Endothelial cell of umbilical vein (primary cell): ENCODE measurements around the gene SLAMF8. TPM values are rescaled to one million over a fixed set of nuclear protein-coding genes. Genes with fewer than 3 reads are reported as not detected.

ENCODE experiments used
- BruUV-seq: library from RNA; stranded (reverse); fragments of 400-500 nt; replicated peaks from 2 replicates; lab custom pipeline; 2021; lab: Mats Ljungman, UMichigan
- CTCF ChIA-PET: fragments of 300-600, 350-600 bp; sonication (Branson Sonifier 250); formaldehyde crosslinking; loops from one replicate; lab custom pipeline; 2021; ENCODE audit warnings: antibody characterized with exemption, inconsistent platforms; lab: Charles Lee
- POLR2A ChIA-PET: fragments of 300-600, 350-600 bp; sonication (Branson Sonifier 250); formaldehyde crosslinking; loops from one replicate; lab custom pipeline; 2021; ENCODE audit warnings: antibody characterized with exemption, inconsistent platforms; lab: Charles Lee
- DNase-seq: peaks from one replicate; pipeline ENCODE4 v3.0.0-alpha.2; 2011; ENCODE audit warnings: low read depth, low spot score
- FAIRE-seq: peaks from 2 replicates; lab custom pipeline; 2011; peaks lifted over from hg19 to GRCh38; lab: Jason Lieb, UNC
- H2AFZ ChIP-seq: 2 replicates; pipeline ENCODE4 v1.6.0; 2012; ENCODE audit warnings: low read depth, low read length, control low read depth, inconsistent platforms
- H3K27ac ChIP-seq: 2 replicates; pipeline ENCODE4 v1.5.1; 2011; ENCODE audit warnings: low read depth, mild to moderate bottlenecking, control low read depth, low read length, moderate library complexity; ENCODE audit not compliant: insufficient read depth
- H3K27me3 ChIP-seq, 2 experiments: 2 replicates each; pipeline versions ENCODE4 v1.6.0 to v1.6.1; 2011; ENCODE audit warnings: low read length in 2 of 2, mixed read lengths in 1 of 2; ENCODE audit not compliant: control insufficient read depth in 2 of 2, insufficient read depth in 2 of 2
- H3K36me3 ChIP-seq, 2 experiments: 2 replicates in 1 of 2; 3 replicates in 1 of 2; pipeline ENCODE4 v1.5.1; 2011; ENCODE audit warnings: low read length in 2 of 2, mild to moderate bottlenecking in 1 of 2, moderate library complexity in 1 of 2; ENCODE audit not compliant: control insufficient read depth in 2 of 2, insufficient read depth in 2 of 2; ENCODE audit errors: extremely low read depth in 1 of 2
- H3K4me1 ChIP-seq: 3 replicates; pipeline ENCODE4 v1.5.1; 2011; ENCODE audit warnings: mild to moderate bottlenecking, low read length; ENCODE audit not compliant: control insufficient read depth, insufficient read depth; ENCODE audit errors: extremely low read depth
- H3K4me2 ChIP-seq: 2 replicates; pipeline ENCODE4 v1.6.1; 2011; ENCODE audit warnings: low read length, control low read depth, mixed read lengths; ENCODE audit not compliant: insufficient read depth
- H3K4me3 ChIP-seq, 3 experiments: fragments of 200-600 bp in 1 of 3; sonication (generic), shearing (Covaris generic) in 1 of 3; replicated peaks in 1 of 3; 2 replicates each; pipeline ENCODE4 v1.5.1; 2011 to 2016; ENCODE audit warnings: control low read depth in 3 of 3, low read length in 3 of 3, mild to moderate bottlenecking in 2 of 3, inconsistent platforms in 1 of 3, low read depth in 1 of 3, moderate library complexity in 1 of 3; ENCODE audit not compliant: insufficient read depth in 1 of 3
- H3K79me2 ChIP-seq: 2 replicates; pipeline ENCODE4 v1.6.0; 2012; ENCODE audit warnings: low read length, inconsistent platforms; ENCODE audit not compliant: control insufficient read depth, insufficient read depth
- H3K9ac ChIP-seq: replicated peaks from 2 replicates; pipeline ENCODE3; 2011; ENCODE audit warnings: low read length, control low read depth; ENCODE audit not compliant: insufficient read depth; ENCODE audit errors: extremely low read depth
- H3K9me1 ChIP-seq: replicated peaks from 3 replicates; pipeline ENCODE4 v1.6.0; 2011; ENCODE audit warnings: mild to moderate bottlenecking, low read length; ENCODE audit not compliant: control insufficient read depth, insufficient read depth; ENCODE audit errors: extremely low read depth
- H3K9me3 ChIP-seq: replicated peaks from 2 replicates; pipeline ENCODE4 v1.5.1; 2012; ENCODE audit warnings: low read length, inconsistent platforms; ENCODE audit not compliant: control insufficient read depth, insufficient read depth
- H4K20me1 ChIP-seq: replicated peaks from 2 replicates; pipeline ENCODE3; 2011; ENCODE audit warnings: mild to moderate bottlenecking, low read length; ENCODE audit not compliant: control insufficient read depth, insufficient read depth; ENCODE audit errors: extremely low read depth
- CTCF ChIP-seq, 2 donors: IDR thresholded peaks; 1 replicate in 1 of 2; 2 replicates in 1 of 2; pipeline ENCODE4 v1.5.1; 2011; ENCODE audit warnings: low read length in 2 of 2, mild to moderate bottlenecking in 2 of 2, moderate library complexity in 2 of 2, control low read depth in 1 of 2, inconsistent platforms in 1 of 2, low read depth in 1 of 2; ENCODE audit not compliant: insufficient read depth in 1 of 2; ENCODE audit errors: extremely low read depth in 1 of 2
- EZH2 ChIP-seq: IDR thresholded peaks from 2 replicates; pipeline ENCODE4 v1.6.1; 2012; ENCODE audit warnings: borderline replicate concordance, low read depth, mild to moderate bottlenecking, moderate library complexity, low read length, inconsistent platforms; ENCODE audit not compliant: severe bottlenecking
- FOS ChIP-seq: IDR thresholded peaks from 2 replicates; pipeline ENCODE4 v1.6.1; 2011; ENCODE audit warnings: mild to moderate bottlenecking, low read length, moderate library complexity, borderline replicate concordance; ENCODE audit not compliant: insufficient read depth
- JUN ChIP-seq: IDR thresholded peaks from 2 replicates; pipeline ENCODE4 v1.6.1; 2011; ENCODE audit warnings: borderline replicate concordance, low read depth; ENCODE audit not compliant: insufficient read length, insufficient read depth
- MAX ChIP-seq: IDR thresholded peaks from 2 replicates; pipeline ENCODE4 v1.6.1; 2011; ENCODE audit not compliant: insufficient read depth, insufficient read length
- MYC ChIP-seq: IDR thresholded peaks from one replicate; pipeline ENCODE4 v1.6.1; 2011; ENCODE audit warnings: mild to moderate bottlenecking, low read depth, low read length
- POLR2A ChIP-seq: IDR thresholded peaks from 2 replicates; pipeline ENCODE4 v1.6.1; 2012; ENCODE audit warnings: low read depth, mild to moderate bottlenecking, control low read depth, low read length
- POLR2AphosphoS5 ChIP-seq: IDR thresholded peaks from 2 replicates; pipeline ENCODE4 v1.6.1; 2012; ENCODE audit warnings: low read depth, mild to moderate bottlenecking, control low read depth, low read length, moderate library complexity; ENCODE audit not compliant: insufficient read depth
- dilution Hi-C: fragments of 300-500 bp; cut with MboI; formaldehyde crosslinking; loops from one replicate; pipeline ENCODE4 v1.15.0; 2019; ENCODE audit warnings: low sequenced_read_pairs; ENCODE audit not compliant: extremely low pct_ligation_motif_present
- intact Hi-C: fragments of 100-400 bp; cut with micrococcal nuclease; formaldehyde crosslinking; loops from one replicate; pipeline ENCODE4 v1.10.0; 2022
- polyA plus RNA-seq, 4 experiments: library from polyadenylated mRNA; depleted of rRNA in 3 of 4; stranded (reverse) in 3 of 4; unstranded in 1 of 4; fragments of >200 nt; gene quantifications; 2 replicates each; pipeline versions ENCODE4 v1.2.1 to v1.2.3, GENCODE V29; 2011 to 2012; ENCODE audit warnings: missing spikeins in 1 of 4
- total RNA-seq: library from RNA; stranded (reverse); gene quantifications from 2 replicates; pipeline ENCODE4 v1.2.3, GENCODE V29; 2021

SLAMF8 gene
- total and polyA plus RNA-seq, 2 donors (not counting 3 experiments of a cell fraction or from before 2014, with no cell fraction given) = not detected

GRCh38 chr1:159827549-159827948 lies 876 bp downstream of the SLAMF8 start:
- dilution Hi-C loops (no loop called here), intact Hi-C loops (no loop called here)
- Histone ChIP-seq H3K36me3 (no peaks in the 10 kb centered on the region), H3K4me3 (no peak overlapping the region), H3K9ac (no peak overlapping the region), H3K9me1 (no peaks in the 10 kb centered on the region), H3K4me2 (no peak overlapping the region), H4K20me1 (no peaks in the 10 kb centered on the region), H3K4me1 (no peaks in the 10 kb centered on the region), H3K27ac (no peak overlapping the region), H3K27me3 (peaks cover 9 to 10% of the 10 kb centered on the region in 2 experiments), H3K79me2 (no peaks in the 10 kb centered on the region), H2AFZ (no peak overlapping the region), H3K9me3 (no peaks in the 10 kb centered on the region)
- CTCF ChIA-PET = interaction anchor here (0.6 to 9.0 kb wide), 5 partner anchors 28 to 180 kb away, joined by 3 to 71 read pairs (median 3); partner anchors contain the start of gene DUSP23
- no peak for FAIRE-seq
- DNase-seq = no peak
- no TSS peak for BruUV-seq
- TF ChIP-seq JUN = no peak
- TF ChIP-seq CTCF (IDR thresholded peaks at IDR 0.05; ENCODE audit: extremely low read depth in 1 of 2, insufficient read depth in 1 of 2, low read depth in 1 of 2, low read length in 2 of 2) = no peak
- POLR2A ChIA-PET = no interaction called here

GRCh38 chr1:159828176-159828575 lies 1.5 kb downstream of the SLAMF8 start:
- H3K9ac ChIP-seq = no peak overlapping the region
- H2AFZ ChIP-seq = no peak overlapping the region
- no peaks in the 10 kb centered on the region for H3K9me3 ChIP-seq
- H4K20me1 ChIP-seq = no peaks in the 10 kb centered on the region
- no peaks in the 10 kb centered on the region for H3K4me1 ChIP-seq
- H3K4me2 ChIP-seq = no peak overlapping the region
- POLR2A ChIA-PET = no interaction called here
- H3K27ac ChIP-seq = no peak overlapping the region
- H3K9me1 ChIP-seq = no peaks in the 10 kb centered on the region
- CTCF ChIA-PET = interaction anchor here (0.6 to 9.0 kb wide), 9 partner anchors 22 to 696 kb away, joined by 3 to 71 read pairs (median 7); no protein-coding TSS in a partner anchor
- no peaks in the 10 kb centered on the region for H3K79me2 ChIP-seq
- TF ChIP-seq POLR2A (no peak), POLR2AphosphoS5 (no peak), MYC (no peak), JUN (no peak), MAX (no peak), FOS (no peak), EZH2 (no peak)
- peaks cover 4 to 9% of the 10 kb centered on the region in 2 experiments for H3K27me3 ChIP-seq
- no TSS peak for BruUV-seq
- intact Hi-C loops = no loop called here
- DNase-seq (no peak), FAIRE-seq (no peak)
- dilution Hi-C loops = no loop called here
- H3K36me3 ChIP-seq = no peaks in the 10 kb centered on the region
- no peak overlapping the region for H3K4me3 ChIP-seq
